ENCODE data around the gene UNC13C.

DNA sequence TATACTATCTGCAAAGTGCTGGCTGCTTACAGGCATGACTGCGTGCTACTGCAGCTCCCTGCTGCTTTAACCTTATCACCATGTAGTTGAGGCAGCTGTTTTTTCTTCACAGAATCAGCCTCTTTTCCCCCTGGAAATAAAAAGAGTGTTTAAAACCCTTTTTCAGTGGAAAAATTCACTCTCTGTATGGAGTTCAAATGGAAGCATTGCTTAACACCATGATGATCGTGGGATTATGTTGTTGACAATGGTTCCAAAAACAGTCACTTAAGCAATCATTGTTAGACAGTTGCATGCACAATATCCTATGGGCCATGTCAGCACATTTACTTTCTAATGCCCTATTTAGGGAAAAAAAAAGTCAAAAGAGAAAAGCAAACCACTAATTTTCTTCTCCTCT lies 536.4 kb downstream of the UNC13C start:
- TF ChIP-seq, protein P1, sequence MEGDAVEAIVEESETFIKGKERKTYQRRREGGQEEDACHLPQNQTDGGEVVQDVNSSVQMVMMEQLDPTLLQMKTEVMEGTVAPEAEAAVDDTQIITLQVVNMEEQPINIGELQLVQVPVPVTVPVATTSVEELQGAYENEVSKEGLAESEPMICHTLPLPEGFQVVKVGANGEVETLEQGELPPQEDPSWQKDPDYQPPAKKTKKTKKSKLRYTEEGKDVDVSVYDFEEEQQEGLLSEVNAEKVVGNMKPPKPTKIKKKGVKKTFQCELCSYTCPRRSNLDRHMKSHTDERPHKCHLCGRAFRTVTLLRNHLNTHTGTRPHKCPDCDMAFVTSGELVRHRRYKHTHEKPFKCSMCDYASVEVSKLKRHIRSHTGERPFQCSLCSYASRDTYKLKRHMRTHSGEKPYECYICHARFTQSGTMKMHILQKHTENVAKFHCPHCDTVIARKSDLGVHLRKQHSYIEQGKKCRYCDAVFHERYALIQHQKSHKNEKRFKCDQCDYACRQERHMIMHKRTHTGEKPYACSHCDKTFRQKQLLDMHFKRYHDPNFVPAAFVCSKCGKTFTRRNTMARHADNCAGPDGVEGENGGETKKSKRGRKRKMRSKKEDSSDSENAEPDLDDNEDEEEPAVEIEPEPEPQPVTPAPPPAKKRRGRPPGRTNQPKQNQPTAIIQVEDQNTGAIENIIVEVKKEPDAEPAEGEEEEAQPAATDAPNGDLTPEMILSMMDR (IDR thresholded peaks at IDR 0.05; ENCODE audit: poor library complexity) = no peak
- TF ChIP-seq EZH2phosphoT487 (IDR thresholded peaks at IDR 0.05; ENCODE audit: low read depth, severe bottlenecking, unreplicated experiment) = no peak
